HCT116 (cell line): Measurements from ENCODE around the gene MYPN. TPM values are rescaled to one million over a fixed set of nuclear protein-coding genes. Genes with fewer than 3 reads are reported as not detected.

Source experiments
- ATAC-seq: fragments of 200-7000 bp; cut with Tn5 transposase; 2 replicates; pipeline ENCODE4 v1.9.1; 2020; ENCODE audit warnings: mild to moderate bottlenecking, moderate library complexity
- BruUV-seq: library from RNA; stranded (reverse); fragments of 400-500 nt; replicated peaks from 2 replicates; lab custom pipeline; 2021; lab: Mats Ljungman, UMichigan
- CTCF ChIA-PET: fragments of 300-600 bp; sonication (Branson Sonifier 250); formaldehyde crosslinking; loops from one replicate; lab custom pipeline; 2021; ENCODE audit warnings: antibody characterized with exemption; lab: Charles Lee
- POLR2A ChIA-PET: fragments of 300-600, 350-600 bp; sonication (Branson Sonifier 250); formaldehyde crosslinking; loops from one replicate; lab custom pipeline; 2021; ENCODE audit warnings: antibody characterized with exemption; lab: Charles Lee
- RAD21 ChIA-PET, 2 experiments: fragments of 300-600 bp; sonication (Branson Sonifier 250); formaldehyde crosslinking; loops; one replicate each; lab custom pipeline; 2023; ENCODE audit warnings: low total read pairs in 2 of 2; ENCODE audit not compliant: uncharacterized antibody in 2 of 2, unreplicated experiment in 2 of 2, low non-redundant PET in 1 of 2; lab: Charles Lee
- DNase-seq: peaks from one replicate; pipeline ENCODE4 v3.0.0-alpha.2; 2010; ENCODE audit warnings: low read depth, low spot score
- H2AFZ ChIP-seq: fragments of 200-600 bp; shearing (Covaris generic), sonication (generic); 2 replicates; pipeline ENCODE4 v1.6.1; 2017; ENCODE audit warnings: low read depth, mixed run types, mixed read lengths, antibody characterized with exemption, low read length; ENCODE audit not compliant: poor library complexity, severe bottlenecking
- H3K27ac ChIP-seq: 2 replicates; pipeline ENCODE4 v1.5.1; 2012; ENCODE audit warnings: low read depth, low read length
- H3K27me3 ChIP-seq: fragments of 200-600 bp; sonication (generic); 2 replicates; pipeline ENCODE4 v1.6.1; 2016; ENCODE audit warnings: mixed run types, low read length, mixed read lengths; ENCODE audit not compliant: insufficient read depth
- H3K36me3 ChIP-seq, 2 experiments: fragments of 200-500 bp in 1 of 2; fragments of 200-600 bp in 1 of 2; sonication (Bioruptor generic) in 1 of 2; sonication (generic) in 1 of 2; 2 replicates each; pipeline versions ENCODE4 v1.5.1 to v1.6.1; 2014 to 2016; ENCODE audit warnings: low read length in 2 of 2, inconsistent platforms in 1 of 2, mixed read lengths in 1 of 2, mixed run types in 1 of 2; ENCODE audit not compliant: insufficient read depth in 2 of 2, control insufficient read depth in 1 of 2
- H3K4me1 ChIP-seq, 2 experiments: fragments of 200-600 bp in 1 of 2; sonication (generic) in 1 of 2; 2 replicates each; pipeline versions ENCODE4 v1.5.1 to v1.6.1; 2012 to 2017; ENCODE audit warnings: low read length in 2 of 2, inconsistent platforms in 1 of 2, mild to moderate bottlenecking in 1 of 2, mixed read lengths in 1 of 2, mixed run types in 1 of 2, moderate library complexity in 1 of 2; ENCODE audit not compliant: insufficient read depth in 2 of 2, control insufficient read depth in 1 of 2
- H3K4me2 ChIP-seq: fragments of 200-600 bp; sonication (generic); 2 replicates; pipeline ENCODE4 v1.6.1; 2017; ENCODE audit warnings: mixed run types, low read length, mixed read lengths
- H3K4me3 ChIP-seq, 2 experiments: fragments of 200-600 bp in 1 of 2; sonication (generic) in 1 of 2; replicated peaks in 1 of 2; 2 replicates each; pipeline ENCODE4 v1.5.1; 2011 to 2016; ENCODE audit warnings: low read length in 2 of 2, control low read depth in 1 of 2, low read depth in 1 of 2, mild to moderate bottlenecking in 1 of 2, mixed read lengths in 1 of 2, mixed run types in 1 of 2
- H3K79me2 ChIP-seq: fragments of 200-600 bp; sonication (generic); 2 replicates; pipeline ENCODE4 v1.6.1; 2017; ENCODE audit warnings: mild to moderate bottlenecking, mixed run types, low read length, moderate library complexity, mixed read lengths; ENCODE audit not compliant: insufficient read depth
- H3K9ac ChIP-seq: fragments of 200-600 bp; sonication (generic); 2 replicates; pipeline ENCODE4 v1.6.1; 2016; ENCODE audit warnings: low read length, mixed read lengths
- H3K9me2 ChIP-seq: fragments of 200-600 bp; sonication (generic), shearing (Covaris generic); 2 replicates; pipeline ENCODE4 v1.6.1; 2017; ENCODE audit warnings: mixed run types, mild to moderate bottlenecking, moderate library complexity; ENCODE audit not compliant: insufficient read depth
- H3K9me3 ChIP-seq, 2 experiments: fragments of 200-500 bp in 1 of 2; fragments of 200-600 bp in 1 of 2; sonication (Bioruptor generic) in 1 of 2; sonication (generic) in 1 of 2; 2 replicates each; pipeline ENCODE4 v1.6.1; 2014 to 2017; ENCODE audit warnings: low read length in 2 of 2, mixed read lengths in 2 of 2, inconsistent platforms in 1 of 2, low read depth in 1 of 2, mild to moderate bottlenecking in 1 of 2, mixed run types in 1 of 2, moderate library complexity in 1 of 2; ENCODE audit not compliant: control insufficient read depth in 1 of 2, insufficient read depth in 1 of 2
- H4K20me1 ChIP-seq: fragments of 200-600 bp; sonication (generic), shearing (Covaris generic); 2 replicates; pipeline ENCODE4 v1.6.1; 2017; ENCODE audit warnings: mixed run types, mild to moderate bottlenecking, moderate library complexity; ENCODE audit not compliant: insufficient read depth
- POLR2AphosphoS5 ChIP-seq: IDR thresholded peaks from 2 replicates; pipeline ENCODE4 v1.6.1; 2011; ENCODE audit warnings: mild to moderate bottlenecking, low read depth, low read length, moderate library complexity
- RAD21 ChIP-seq: IDR thresholded peaks from 2 replicates; pipeline ENCODE4 v1.6.1; 2012; ENCODE audit warnings: low read depth, mild to moderate bottlenecking
- REST ChIP-seq: IDR thresholded peaks from 2 replicates; pipeline ENCODE4 v1.6.1; 2012; ENCODE audit warnings: low read depth
- SIN3A ChIP-seq: IDR thresholded peaks from 2 replicates; pipeline ENCODE4 v1.6.1; 2012; ENCODE audit warnings: low read depth
- SRF ChIP-seq: IDR thresholded peaks from 2 replicates; pipeline ENCODE4 v1.6.1; 2012; ENCODE audit warnings: low read depth
- TCF7L2 ChIP-seq: IDR thresholded peaks from 2 replicates; pipeline ENCODE4 v1.7.0; 2011; ENCODE audit warnings: borderline replicate concordance, inconsistent platforms; ENCODE audit not compliant: insufficient read depth, insufficient read length; ENCODE audit errors: extremely low read depth
- YY1 ChIP-seq: IDR thresholded peaks from 2 replicates; pipeline ENCODE4 v1.6.1; 2011; ENCODE audit warnings: low read length, low read depth, moderate library complexity, mild to moderate bottlenecking; ENCODE audit not compliant: insufficient replicate concordance; ENCODE audit errors: extremely low read depth
- ZBTB33 ChIP-seq: IDR thresholded peaks from 2 replicates; pipeline ENCODE4 v1.6.1; 2011; ENCODE audit warnings: mild to moderate bottlenecking, low read length, moderate library complexity; ENCODE audit not compliant: insufficient replicate concordance; ENCODE audit errors: extremely low read depth
- ZNF274 ChIP-seq: fragments of 200-500 bp; sonication (Bioruptor generic); IDR thresholded peaks from 2 replicates; pipeline ENCODE4 v1.6.1; 2014; ENCODE audit warnings: mild to moderate bottlenecking, low read depth, low read length, inconsistent platforms
- intact Hi-C: fragments of 100-400 bp; cut with micrococcal nuclease; formaldehyde crosslinking; loops from 2 replicates; pipeline ENCODE4 v1.10.0; 2022
- total RNA-seq: library from RNA; stranded (reverse); gene quantifications from one replicate; pipeline ENCODE4 v1.2.1, GENCODE V29; 2021; ENCODE audit not compliant: unreplicated experiment
- TF ChIP-seq, protein P1 (sequence below): IDR thresholded peaks from 2 replicates; pipeline ENCODE4 v1.6.1; 2012

The MYPN gene
- total RNA-seq, 1 experiment from 2014 or later: 0.34 TPM

GRCh38 chr10:68121852-68122251 is 12.6 kb downstream of the MYPN start:
- no peaks in the 10 kb centered on the region for H3K36me3 ChIP-seq
- ATAC-seq (no peak), DNase-seq (no peak)
- CTCF ChIA-PET: no interaction called here
- no peak overlapping the region for H3K4me3 ChIP-seq
- no peaks in the 10 kb centered on the region for H3K9me3 ChIP-seq
- no TSS peak for BruUV-seq
- H3K9ac ChIP-seq: no peak overlapping the region
- no peaks in the 10 kb centered on the region for H3K4me1 ChIP-seq
- H3K27ac ChIP-seq: no peak overlapping the region
- RAD21 ChIA-PET: no interaction called here
- H3K9me2 ChIP-seq: no peaks in the 10 kb centered on the region
- H2AFZ ChIP-seq: no peak overlapping the region
- POLR2A ChIA-PET: no interaction called here
- no peak overlapping the region for H3K4me2 ChIP-seq
- H3K79me2 ChIP-seq: no peaks in the 10 kb centered on the region
- no peaks in the 10 kb centered on the region for H4K20me1 ChIP-seq
- H3K27me3 ChIP-seq: no peaks in the 10 kb centered on the region
- no peak for TF ChIP-seq SRF
- no peak for TF ChIP-seq SIN3A
- no peak for TF ChIP-seq REST
- TF ChIP-seq ZNF274: no peak
- TF ChIP-seq TCF7L2: no peak
- no peak for TF ChIP-seq YY1
- TF ChIP-seq, protein P1, sequence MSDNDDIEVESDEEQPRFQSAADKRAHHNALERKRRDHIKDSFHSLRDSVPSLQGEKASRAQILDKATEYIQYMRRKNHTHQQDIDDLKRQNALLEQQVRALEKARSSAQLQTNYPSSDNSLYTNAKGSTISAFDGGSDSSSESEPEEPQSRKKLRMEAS: no peak
- no peak for TF ChIP-seq ZBTB33
- no peak for TF ChIP-seq POLR2AphosphoS5
- TF ChIP-seq RAD21: no peak
- intact Hi-C loops: no loop called here
